ENCODE data around the gene SMOC2.

The SMOC2 gene

GRCh38 chr6:168618546-168619315, 177.7 kb downstream of the SMOC2 start:
- Histone ChIP-seq H3K36me3 (ENCODE audit: control insufficient read depth, insufficient read depth, low read length) (no peaks in the 10 kb centered on the region), H3K9ac (ENCODE audit: low read depth, low read length) (no peak overlapping the region), H3K27me3 (ENCODE audit: control insufficient read depth, insufficient read depth, low read length) (no peaks in the 10 kb centered on the region), H3K4me3 (ENCODE audit: low read depth, low read length) (no peak overlapping the region), H3K4me1 (ENCODE audit: control insufficient read depth, insufficient read depth, low read length) (no peaks in the 10 kb centered on the region), H3K9me3 (ENCODE audit: control insufficient read depth, insufficient read depth, low read length) (no peaks in the 10 kb centered on the region)

GRCh38 chr6:168619560-168620314, 178.8 kb downstream of the SMOC2 start:
- Histone ChIP-seq H3K9ac (ENCODE audit: low read depth, low read length) (no peak overlapping the region), H3K36me3 (ENCODE audit: control insufficient read depth, insufficient read depth, low read length) (no peaks in the 10 kb centered on the region), H3K4me1 (ENCODE audit: control insufficient read depth, insufficient read depth, low read length) (no peaks in the 10 kb centered on the region), H3K4me3 (ENCODE audit: low read depth, low read length) (no peak overlapping the region), H3K9me3 (ENCODE audit: control insufficient read depth, insufficient read depth, low read length) (no peaks in the 10 kb centered on the region), H3K27me3 (ENCODE audit: control insufficient read depth, insufficient read depth, low read length) (no peaks in the 10 kb centered on the region)

- Histone ChIP-seq H3K4me3 (ENCODE audit: low read depth, low read length) (no peak overlapping the region), H3K27me3 (ENCODE audit: control insufficient read depth, insufficient read depth, low read length) (no peaks in the 10 kb centered on the region), H3K9ac (ENCODE audit: low read depth, low read length) (no peak overlapping the region), H3K9me3 (ENCODE audit: control insufficient read depth, insufficient read depth, low read length) (no peaks in the 10 kb centered on the region), H3K36me3 (ENCODE audit: control insufficient read depth, insufficient read depth, low read length) (no peaks in the 10 kb centered on the region), H3K4me1 (ENCODE audit: control insufficient read depth, insufficient read depth, low read length) (no peaks in the 10 kb centered on the region)
Observed at GRCh38 chr6:168620578-168620977, 179.6 kb downstream of the SMOC2 start.

- Histone ChIP-seq H3K4me3 (ENCODE audit: low read depth, low read length) (no peak overlapping the region), H3K4me1 (ENCODE audit: control insufficient read depth, insufficient read depth, low read length) (no peaks in the 10 kb centered on the region), H3K27me3 (ENCODE audit: control insufficient read depth, insufficient read depth, low read length) (no peaks in the 10 kb centered on the region), H3K9me3 (ENCODE audit: control insufficient read depth, insufficient read depth, low read length) (no peaks in the 10 kb centered on the region), H3K9ac (ENCODE audit: low read depth, low read length) (no peak overlapping the region), H3K36me3 (ENCODE audit: control insufficient read depth, insufficient read depth, low read length) (no peaks in the 10 kb centered on the region)
Observed at GRCh38 chr6:168623736-168624135, 182.8 kb downstream of the SMOC2 start.

GRCh38 chr6:168624540-168624939, 183.6 kb downstream of the SMOC2 start:
- no peaks in the 10 kb centered on the region for H3K36me3 ChIP-seq (ENCODE audit: control insufficient read depth, insufficient read depth, low read length)
- no peaks in the 10 kb centered on the region for H3K9me3 ChIP-seq (ENCODE audit: control insufficient read depth, insufficient read depth, low read length)
- no peaks in the 10 kb centered on the region for H3K27me3 ChIP-seq (ENCODE audit: control insufficient read depth, insufficient read depth, low read length)
- H3K9ac ChIP-seq (ENCODE audit: low read depth, low read length), result no peak overlapping the region
- H3K4me1 ChIP-seq (ENCODE audit: control insufficient read depth, insufficient read depth, low read length), result no peaks in the 10 kb centered on the region
- no peak overlapping the region for H3K4me3 ChIP-seq (ENCODE audit: low read depth, low read length)

- H3K4me3 ChIP-seq (ENCODE audit: low read depth, low read length), result no peak overlapping the region
- H3K27me3 ChIP-seq (ENCODE audit: control insufficient read depth, insufficient read depth, low read length), result no peaks in the 10 kb centered on the region
- H3K9me3 ChIP-seq (ENCODE audit: control insufficient read depth, insufficient read depth, low read length), result no peaks in the 10 kb centered on the region
- no peaks in the 10 kb centered on the region for H3K4me1 ChIP-seq (ENCODE audit: control insufficient read depth, insufficient read depth, low read length)
- H3K36me3 ChIP-seq (ENCODE audit: control insufficient read depth, insufficient read depth, low read length), result no peaks in the 10 kb centered on the region
- no peak overlapping the region for H3K9ac ChIP-seq (ENCODE audit: low read depth, low read length)
Observed at GRCh38 chr6:168624948-168625347, 184.0 kb downstream of the SMOC2 start.

- Histone ChIP-seq H3K4me3 (ENCODE audit: low read depth, low read length) (no peak overlapping the region), H3K36me3 (ENCODE audit: control insufficient read depth, insufficient read depth, low read length) (no peaks in the 10 kb centered on the region), H3K27me3 (ENCODE audit: control insufficient read depth, insufficient read depth, low read length) (no peaks in the 10 kb centered on the region), H3K9me3 (ENCODE audit: control insufficient read depth, insufficient read depth, low read length) (no peaks in the 10 kb centered on the region), H3K9ac (ENCODE audit: low read depth, low read length) (no peak overlapping the region), H3K4me1 (ENCODE audit: control insufficient read depth, insufficient read depth, low read length) (no peaks in the 10 kb centered on the region)
Observed at GRCh38 chr6:168625602-168626001, 184.6 kb downstream of the SMOC2 start.

GRCh38 chr6:168626046-168626602, 185.1 kb downstream of the SMOC2 start:
- Histone ChIP-seq H3K36me3 (ENCODE audit: control insufficient read depth, insufficient read depth, low read length) (no peaks in the 10 kb centered on the region), H3K9ac (ENCODE audit: low read depth, low read length) (no peak overlapping the region), H3K27me3 (ENCODE audit: control insufficient read depth, insufficient read depth, low read length) (no peaks in the 10 kb centered on the region), H3K4me1 (ENCODE audit: control insufficient read depth, insufficient read depth, low read length) (no peaks in the 10 kb centered on the region), H3K9me3 (ENCODE audit: control insufficient read depth, insufficient read depth, low read length) (no peaks in the 10 kb centered on the region), H3K4me3 (ENCODE audit: low read depth, low read length) (no peak overlapping the region)

- H3K4me3 ChIP-seq (ENCODE audit: low read depth, low read length), result no peak overlapping the region
- H3K36me3 ChIP-seq (ENCODE audit: control insufficient read depth, insufficient read depth, low read length), result no peaks in the 10 kb centered on the region
- H3K4me1 ChIP-seq (ENCODE audit: control insufficient read depth, insufficient read depth, low read length), result no peaks in the 10 kb centered on the region
- no peaks in the 10 kb centered on the region for H3K27me3 ChIP-seq (ENCODE audit: control insufficient read depth, insufficient read depth, low read length)
- H3K9ac ChIP-seq (ENCODE audit: low read depth, low read length), result no peak overlapping the region
- H3K9me3 ChIP-seq (ENCODE audit: control insufficient read depth, insufficient read depth, low read length), result no peaks in the 10 kb centered on the region
Observed at GRCh38 chr6:168627506-168628175, 186.7 kb downstream of the SMOC2 start.

GRCh38 chr6:168628176-168628553, 187.2 kb downstream of the SMOC2 start:
- Histone ChIP-seq H3K4me3 (ENCODE audit: low read depth, low read length) (no peak overlapping the region), H3K9me3 (ENCODE audit: control insufficient read depth, insufficient read depth, low read length) (no peaks in the 10 kb centered on the region), H3K36me3 (ENCODE audit: control insufficient read depth, insufficient read depth, low read length) (no peaks in the 10 kb centered on the region), H3K27me3 (ENCODE audit: control insufficient read depth, insufficient read depth, low read length) (no peaks in the 10 kb centered on the region), H3K9ac (ENCODE audit: low read depth, low read length) (no peak overlapping the region), H3K4me1 (ENCODE audit: control insufficient read depth, insufficient read depth, low read length) (no peaks in the 10 kb centered on the region)

- Histone ChIP-seq H3K4me3 (ENCODE audit: low read depth, low read length) (no peak overlapping the region), H3K4me1 (ENCODE audit: control insufficient read depth, insufficient read depth, low read length) (no peaks in the 10 kb centered on the region), H3K9ac (ENCODE audit: low read depth, low read length) (no peak overlapping the region), H3K27me3 (ENCODE audit: control insufficient read depth, insufficient read depth, low read length) (no peaks in the 10 kb centered on the region), H3K36me3 (ENCODE audit: control insufficient read depth, insufficient read depth, low read length) (no peaks in the 10 kb centered on the region), H3K9me3 (ENCODE audit: control insufficient read depth, insufficient read depth, low read length) (no peaks in the 10 kb centered on the region)
Observed at GRCh38 chr6:168628732-168629245, 187.8 kb downstream of the SMOC2 start.

All from iPS-15b (cell line).